ENCODE results near the gene AKR1B15. TPM values are rescaled to one million over a fixed set of nuclear protein-coding genes. Genes with fewer than 3 reads are reported as not detected.

The AKR1B15 gene
- total RNA-seq, 1 experiment from 2014 or later = not detected

GRCh38 chr7:134599371-134599770 lies 50.5 kb downstream of the AKR1B15 start:
- Histone ChIP-seq H3K27ac (ENCODE audit: low read length) (no peak overlapping the region), H2AFZ (ENCODE audit: low read length) (no peak overlapping the region), H3K9me2 (replicated peaks; ENCODE audit: insufficient read depth, low read length) (no peaks in the 10 kb centered on the region), H3K4me1 (ENCODE audit: low read length) (peaks cover 5% of the 10 kb centered on the region), H3K9ac (ENCODE audit: low read length) (no peak overlapping the region), H3K4me2 (ENCODE audit: low read depth, low read length, poor library complexity, severe bottlenecking) (no peak overlapping the region), H3K27me3 (ENCODE audit: low read length) (no peaks in the 10 kb centered on the region), H3K79me2 (ENCODE audit: low read length) (no peaks in the 10 kb centered on the region), H3K36me3 (ENCODE audit: insufficient read depth, low read length) (no peaks in the 10 kb centered on the region), H4K20me1 (ENCODE audit: insufficient read depth, low read depth, low read length) (no peaks in the 10 kb centered on the region), H3K9me3 (ENCODE audit: low read length) (no peaks in the 10 kb centered on the region), H3K4me3 (ENCODE audit: low read length) (no peak overlapping the region)
- no peak for DNase-seq

GRCh38 chr7:134601459-134601858 lies 52.5 kb downstream of the AKR1B15 start:
- H3K36me3 ChIP-seq (ENCODE audit: insufficient read depth, low read length) = no peaks in the 10 kb centered on the region
- no peaks in the 10 kb centered on the region for H3K9me2 ChIP-seq (replicated peaks; ENCODE audit: insufficient read depth, low read length)
- H3K79me2 ChIP-seq (ENCODE audit: low read length) = no peaks in the 10 kb centered on the region
- H3K4me2 ChIP-seq (ENCODE audit: low read depth, low read length, poor library complexity, severe bottlenecking) = no peak overlapping the region
- no peak overlapping the region for H2AFZ ChIP-seq (ENCODE audit: low read length)
- no peaks in the 10 kb centered on the region for H3K9me3 ChIP-seq (ENCODE audit: low read length)
- DNase-seq = no peak
- peaks cover 5% of the 10 kb centered on the region for H3K4me1 ChIP-seq (ENCODE audit: low read length)
- H4K20me1 ChIP-seq (ENCODE audit: insufficient read depth, low read depth, low read length) = no peaks in the 10 kb centered on the region
- H3K27ac ChIP-seq (ENCODE audit: low read length) = no peak overlapping the region
- no peaks in the 10 kb centered on the region for H3K27me3 ChIP-seq (ENCODE audit: low read length)
- H3K9ac ChIP-seq (ENCODE audit: low read length) = no peak overlapping the region
- no peak overlapping the region for H3K4me3 ChIP-seq (ENCODE audit: low read length)

GRCh38 chr7:134602881-134603451 lies 54.1 kb downstream of the AKR1B15 start:
- Histone ChIP-seq H3K79me2 (ENCODE audit: low read length) (no peaks in the 10 kb centered on the region), H3K27ac (ENCODE audit: low read length) (no peak overlapping the region), H3K9me2 (replicated peaks; ENCODE audit: insufficient read depth, low read length) (no peaks in the 10 kb centered on the region), H4K20me1 (ENCODE audit: insufficient read depth, low read depth, low read length) (no peaks in the 10 kb centered on the region), H3K9ac (ENCODE audit: low read length) (no peak overlapping the region), H3K4me1 (ENCODE audit: low read length) (peaks cover under 1% of the 10 kb centered on the region; the same call in 1 of the 2 replicates), H3K27me3 (ENCODE audit: low read length) (no peaks in the 10 kb centered on the region), H3K4me3 (ENCODE audit: low read length) (no peak overlapping the region), H3K9me3 (ENCODE audit: low read length) (no peaks in the 10 kb centered on the region), H3K4me2 (ENCODE audit: low read depth, low read length, poor library complexity, severe bottlenecking) (no peak overlapping the region), H3K36me3 (ENCODE audit: insufficient read depth, low read length) (no peaks in the 10 kb centered on the region), H2AFZ (ENCODE audit: low read length) (no peak overlapping the region)
- no peak for DNase-seq

GRCh38 chr7:134605978-134606923 lies 57.3 kb downstream of the AKR1B15 start:
- Histone ChIP-seq H3K27ac (ENCODE audit: low read length) (no peak overlapping the region), H3K9me3 (ENCODE audit: low read length) (no peaks in the 10 kb centered on the region), H3K36me3 (ENCODE audit: insufficient read depth, low read length) (no peaks in the 10 kb centered on the region), H2AFZ (ENCODE audit: low read length) (no peak overlapping the region), H4K20me1 (ENCODE audit: insufficient read depth, low read depth, low read length) (no peaks in the 10 kb centered on the region), H3K27me3 (ENCODE audit: low read length) (no peaks in the 10 kb centered on the region), H3K79me2 (ENCODE audit: low read length) (no peaks in the 10 kb centered on the region), H3K9ac (ENCODE audit: low read length) (no peak overlapping the region), H3K4me3 (ENCODE audit: low read length) (no peak overlapping the region), H3K4me2 (ENCODE audit: low read depth, low read length, poor library complexity, severe bottlenecking) (no peak overlapping the region), H3K9me2 (replicated peaks; ENCODE audit: insufficient read depth, low read length) (no peaks in the 10 kb centered on the region), H3K4me1 (ENCODE audit: low read length) (no peaks in the 10 kb centered on the region)
- peak; percentile 87 for DNase-seq

GRCh38 chr7:134611611-134612151 lies 62.8 kb downstream of the AKR1B15 start:
- H3K9me3 ChIP-seq (ENCODE audit: low read length) = no peaks in the 10 kb centered on the region
- no peaks in the 10 kb centered on the region for H3K9me2 ChIP-seq (replicated peaks; ENCODE audit: insufficient read depth, low read length)
- DNase-seq = no peak
- H2AFZ ChIP-seq (ENCODE audit: low read length) = no peak overlapping the region
- H3K27ac ChIP-seq (ENCODE audit: low read length) = no peak overlapping the region
- no peaks in the 10 kb centered on the region for H3K4me1 ChIP-seq (ENCODE audit: low read length)
- H4K20me1 ChIP-seq (ENCODE audit: insufficient read depth, low read depth, low read length) = no peaks in the 10 kb centered on the region
- no peaks in the 10 kb centered on the region for H3K27me3 ChIP-seq (ENCODE audit: low read length)
- H3K36me3 ChIP-seq (ENCODE audit: insufficient read depth, low read length) = no peaks in the 10 kb centered on the region
- no peaks in the 10 kb centered on the region for H3K79me2 ChIP-seq (ENCODE audit: low read length)
- H3K4me3 ChIP-seq (ENCODE audit: low read length) = no peak overlapping the region
- no peak overlapping the region for H3K9ac ChIP-seq (ENCODE audit: low read length)
- no peak overlapping the region for H3K4me2 ChIP-seq (ENCODE audit: low read depth, low read length, poor library complexity, severe bottlenecking)

- no peaks in the 10 kb centered on the region for H3K27me3 ChIP-seq (ENCODE audit: low read length)
- H3K9me2 ChIP-seq (replicated peaks; ENCODE audit: insufficient read depth, low read length) = no peaks in the 10 kb centered on the region
- DNase-seq = no peak
- H2AFZ ChIP-seq (ENCODE audit: low read length) = no peak overlapping the region
- no peak overlapping the region for H3K9ac ChIP-seq (ENCODE audit: low read length)
- no peak overlapping the region for H3K4me3 ChIP-seq (ENCODE audit: low read length)
- no peaks in the 10 kb centered on the region for H3K9me3 ChIP-seq (ENCODE audit: low read length)
- H3K36me3 ChIP-seq (ENCODE audit: insufficient read depth, low read length) = no peaks in the 10 kb centered on the region
- H3K79me2 ChIP-seq (ENCODE audit: low read length) = no peaks in the 10 kb centered on the region
- no peaks in the 10 kb centered on the region for H4K20me1 ChIP-seq (ENCODE audit: insufficient read depth, low read depth, low read length)
- H3K27ac ChIP-seq (ENCODE audit: low read length) = no peak overlapping the region
- H3K4me1 ChIP-seq (ENCODE audit: low read length) = no peaks in the 10 kb centered on the region
- no peak overlapping the region for H3K4me2 ChIP-seq (ENCODE audit: low read depth, low read length, poor library complexity, severe bottlenecking)
Observed at GRCh38 chr7:134612197-134612596, 63.3 kb downstream of the AKR1B15 start.

- Histone ChIP-seq H3K27ac (ENCODE audit: low read length) (no peak overlapping the region), H3K4me2 (ENCODE audit: low read depth, low read length, poor library complexity, severe bottlenecking) (no peak overlapping the region), H2AFZ (ENCODE audit: low read length) (no peak overlapping the region), H3K9ac (ENCODE audit: low read length) (no peak overlapping the region), H3K4me3 (ENCODE audit: low read length) (no peak overlapping the region), H3K36me3 (ENCODE audit: insufficient read depth, low read length) (no peaks in the 10 kb centered on the region), H3K79me2 (ENCODE audit: low read length) (no peaks in the 10 kb centered on the region), H3K27me3 (ENCODE audit: low read length) (no peaks in the 10 kb centered on the region), H4K20me1 (ENCODE audit: insufficient read depth, low read depth, low read length) (no peaks in the 10 kb centered on the region), H3K9me3 (ENCODE audit: low read length) (no peaks in the 10 kb centered on the region), H3K4me1 (ENCODE audit: low read length) (no peaks in the 10 kb centered on the region), H3K9me2 (replicated peaks; ENCODE audit: insufficient read depth, low read length) (no peaks in the 10 kb centered on the region)
- DNase-seq = no peak
Observed at GRCh38 chr7:134613623-134614347, 64.9 kb downstream of the AKR1B15 start.

GRCh38 chr7:134616611-134617010 lies 67.7 kb downstream of the AKR1B15 start:
- Histone ChIP-seq H3K27me3 (ENCODE audit: low read length) (no peaks in the 10 kb centered on the region), H3K9me2 (replicated peaks; ENCODE audit: insufficient read depth, low read length) (no peaks in the 10 kb centered on the region), H3K27ac (ENCODE audit: low read length) (no peak overlapping the region), H3K4me1 (ENCODE audit: low read length) (no peaks in the 10 kb centered on the region), H3K4me2 (ENCODE audit: low read depth, low read length, poor library complexity, severe bottlenecking) (no peak overlapping the region), H3K4me3 (ENCODE audit: low read length) (no peak overlapping the region), H3K9me3 (ENCODE audit: low read length) (no peaks in the 10 kb centered on the region), H3K9ac (ENCODE audit: low read length) (no peak overlapping the region), H3K36me3 (ENCODE audit: insufficient read depth, low read length) (no peaks in the 10 kb centered on the region), H3K79me2 (ENCODE audit: low read length) (no peaks in the 10 kb centered on the region), H4K20me1 (ENCODE audit: insufficient read depth, low read depth, low read length) (no peaks in the 10 kb centered on the region), H2AFZ (ENCODE audit: low read length) (no peak overlapping the region)
- DNase-seq = no peak

All from Karpas-422 (cell line).